ENCODE data around the gene HECTD1. TPM values are rescaled to one million over a fixed set of nuclear protein-coding genes. Genes with fewer than 3 reads are reported as not detected.
A peak's percentile ranks its signal among the peaks of the same experiment; 100 is the strongest.
"Not testable (repeated sequence)": the region's sequence is repeated elsewhere in the genome, so short reads cannot be mapped to it uniquely, and the experiment has no call there.

HECTD1 gene
- 100 to 1,000 TPM; 126 to 189 (median 159) TPM for total RNA-seq
- 10 to 100 TPM; 49.5 to 72.7 TPM for polyA plus RNA-seq
- long read RNA-seq, donor 1, full-length matches to known transcripts: 2 of 147 reads
- long read RNA-seq, donor 1, partial matches to known transcripts: 119 of 147 reads
- long read RNA-seq, donor 1, other reads (novel, unspliced or antisense): 26 of 147 reads
- long read RNA-seq, donor 2, full-length matches to known transcripts: 1 of 141 reads
- long read RNA-seq, donor 2, partial matches to known transcripts: 118 of 141 reads
- long read RNA-seq, donor 2, other reads (novel, unspliced or antisense): 22 of 141 reads
- long read RNA-seq, donor 3, partial matches to known transcripts: 322 of 362 reads
- long read RNA-seq, donor 3, other reads (novel, unspliced or antisense): 40 of 362 reads

- Histone ChIP-seq H3K27ac (peak within 1 kb of the TSS; percentile 93 to 100 (median 99)), H3K4me1 (peaks cover 4 to 34% (median 29%) of the 10 kb centered on the region in 9 donors), H3K27me3 (no peaks in the 10 kb centered on the region), H3K9me3 (peaks cover 0 to 4% (median 0%) of the 10 kb centered on the region in 11 donors), H3K4me3 (peak within 1 kb of the TSS; percentile 68 to 99 (median 92)), H3K36me3 (peaks cover 0 to 22% (median 1%) of the 10 kb centered on the region in 9 donors)
- intact Hi-C loops (cut with DNase I): loop anchor here in 5 of 10 donors (1.0 to 10.0 kb wide), 6 partner anchors 21 to 183 kb away; partner anchors contain the start of genes AP4S1 (in 1 of the 5) and STRN3 (in 1 of the 5)
- peak; percentile 92 to 97 (median 94) for ATAC-seq
- peak; percentile 79 to 90 for DNase-seq
- TF ChIP-seq CTCF (IDR thresholded peaks at IDR 0.05): peak; percentile 61 to 97 (median 86)
- WGBS, 2 donors: 1% methylated on average over 66 to 79 of the region's 79 CpGs
Observed at GRCh38 chr14:31207755-31208545, at the start of gene HECTD1. Gene HECTD1, minus strand, starts transcription at chr14:31207793. Its CDS starts 1,857 bp downstream, at chr14:31205936.

- Histone ChIP-seq H3K27me3 (no peaks in the 10 kb centered on the region), H3K9me3 (no peaks in the 10 kb centered on the region), H3K4me3 (no peak overlapping the region), H3K36me3 (no peaks in the 10 kb centered on the region), H3K27ac (no peak overlapping the region), H3K4me1 (peaks cover 0 to 10% (median 7%) of the 10 kb centered on the region in 9 donors)
- TF ChIP-seq CTCF (IDR thresholded peaks at IDR 0.05): no peak
- intact Hi-C loops (cut with DNase I): no loop called here
- DNase-seq (no peak), ATAC-seq (no peak)
- 88 to 92% methylated on average over 1 of the region's 1 CpG for WGBS, 2 donors
Observed at GRCh38 chr14:31257244-31257553, 49.6 kb upstream of the HECTD1 start.

GRCh38 chr14:31256534-31257243, 49.1 kb upstream of the HECTD1 start:
- Histone ChIP-seq H3K36me3 (no peaks in the 10 kb centered on the region), H3K4me3 (no peak overlapping the region), H3K27me3 (no peaks in the 10 kb centered on the region), H3K9me3 (no peaks in the 10 kb centered on the region), H3K4me1 (peaks cover 0 to 5% (median 2%) of the 10 kb centered on the region in 9 donors), H3K27ac (no peak overlapping the region)
- ATAC-seq: no peak
- WGBS, 2 donors: 90 to 93% methylated on average over 5 of the region's 5 CpGs
- TF ChIP-seq CTCF (IDR thresholded peaks at IDR 0.05): no peak
- intact Hi-C loops (cut with DNase I): no loop called here
- no peak for DNase-seq

- H3K36me3 ChIP-seq; H3K9me3 ChIP-seq; H3K27me3 ChIP-seq; H3K4me1 ChIP-seq; ATAC-seq; DNase-seq; H3K27ac ChIP-seq; intact Hi-C loops (cut with DNase I); H3K4me3 ChIP-seq: not testable (repeated sequence)
- WGBS, 2 donors: 93 to 97% methylated on average over 4 of the region's 4 CpGs
Observed at GRCh38 chr14:31255918-31256317, 48.3 kb upstream of the HECTD1 start.

All from heart right ventricle (tissue), 16 donors.